HL-60 (cell line): ENCODE data around the gene EIF1.
"Not testable (repeated sequence)": the region's sequence is repeated elsewhere in the genome, so short reads cannot be mapped to it uniquely, and the experiment has no call there.

ENCODE experiments used
- DNase-seq, 2 experiments: peaks; one replicate each; pipeline ENCODE4 v3.0.0-alpha.2; 2010 to 2020; ENCODE audit warnings: low read depth in 1 of 2, low spot score in 1 of 2
- H3K27ac ChIP-seq: fragments of 250-450 bp; sonication (Bioruptor Pico); replicated peaks from 2 replicates; pipeline ENCODE4 v1.5.1; 2020; ENCODE audit warnings: mild to moderate bottlenecking, moderate library complexity
- H3K27me3 ChIP-seq: fragments of 250-450 bp; sonication (Bioruptor Pico); 2 replicates; pipeline ENCODE4 v1.5.1; 2021; ENCODE audit warnings: mild to moderate bottlenecking, moderate library complexity; ENCODE audit not compliant: insufficient read depth, poor library complexity, severe bottlenecking
- H3K4me3 ChIP-seq: replicated peaks from 2 replicates; pipeline ENCODE4 v1.5.1; 2011; ENCODE audit warnings: mild to moderate bottlenecking, control low read depth, low read length; ENCODE audit not compliant: insufficient read depth
- CTCF ChIP-seq: IDR thresholded peaks from one replicate; pipeline ENCODE4 v1.5.1; 2011; ENCODE audit warnings: low read length, control low read depth, inconsistent platforms; ENCODE audit not compliant: insufficient read depth
- GABPA ChIP-seq: IDR thresholded peaks from 2 replicates; pipeline ENCODE4 v1.6.1; 2012; ENCODE audit warnings: low read depth
- POLR2AphosphoS5 ChIP-seq: IDR thresholded peaks from 2 replicates; pipeline ENCODE4 v1.6.1; 2012; ENCODE audit warnings: low read depth
- REST ChIP-seq: IDR thresholded peaks from 2 replicates; pipeline ENCODE4 v1.6.1; 2012; ENCODE audit warnings: low read depth; ENCODE audit not compliant: insufficient replicate concordance
- SPI1 ChIP-seq: IDR thresholded peaks from 2 replicates; pipeline ENCODE4 v1.6.1; 2012; ENCODE audit warnings: low read depth, mild to moderate bottlenecking, borderline replicate concordance

EIF1 gene

DNA sequence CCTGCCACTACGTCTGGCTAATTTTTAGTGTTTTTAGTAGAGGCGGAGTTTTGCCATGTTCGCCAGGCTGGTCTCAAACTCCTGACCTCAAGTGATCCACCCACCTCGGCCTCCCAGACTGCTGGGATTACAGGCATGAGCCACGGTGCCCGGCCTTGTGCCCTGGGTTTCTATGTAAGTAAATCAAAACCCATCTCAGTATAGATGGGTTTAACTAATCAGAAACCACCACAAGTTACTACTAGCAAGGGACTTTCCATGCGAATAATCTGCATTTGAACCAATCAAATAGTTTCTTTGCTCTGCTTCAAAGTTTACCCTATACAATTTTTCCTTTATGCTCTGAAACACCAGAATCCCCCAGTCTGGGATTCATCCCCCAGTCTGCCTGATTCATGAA is 16.5 kb upstream of the EIF1 start:
- no peak overlapping the region for H3K27ac ChIP-seq
- H3K27me3 ChIP-seq: no peaks in the 10 kb centered on the region
- TF ChIP-seq POLR2AphosphoS5 (no peak), REST (no peak), SPI1 (no peak), CTCF (no peak), GABPA (no peak)
- H3K4me3 ChIP-seq: no peak overlapping the region
- no peak for DNase-seq

- not testable (repeated sequence) for H3K27ac ChIP-seq, DNase-seq, H3K27me3 ChIP-seq, H3K4me3 ChIP-seq
Measured at GRCh38 chr17:41675157-41676057, 13.3 kb upstream of the EIF1 start.

DNA sequence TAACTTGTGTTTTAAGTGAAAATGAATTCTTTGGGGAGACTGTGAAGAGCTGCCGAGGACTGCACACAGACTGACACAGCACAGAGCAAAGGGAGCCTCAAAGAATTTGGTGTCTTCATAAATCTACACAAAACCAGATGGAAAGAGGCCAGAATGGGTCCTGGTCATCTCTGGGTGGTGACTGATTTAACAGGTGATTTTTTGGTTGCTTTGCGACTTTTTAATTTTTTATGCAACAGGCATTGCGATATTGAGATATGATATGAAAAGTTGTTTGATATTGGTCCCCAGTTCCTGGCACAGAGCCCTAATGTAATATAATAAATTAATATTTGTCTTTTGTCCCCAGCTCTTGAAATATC is 12.6 kb upstream of the EIF1 start:
- no peaks in the 10 kb centered on the region for H3K27me3 ChIP-seq
- TF ChIP-seq REST (no peak), SPI1 (no peak), CTCF (no peak), GABPA (no peak), POLR2AphosphoS5 (no peak)
- H3K27ac ChIP-seq: no peak overlapping the region
- DNase-seq: no peak
- no peak overlapping the region for H3K4me3 ChIP-seq

- Histone ChIP-seq H3K27ac (peak overlapping the region; percentile 42), H3K4me3 (no peak overlapping the region), H3K27me3 (no peaks in the 10 kb centered on the region)
- TF ChIP-seq CTCF: no peak
- peak; percentile 70 for TF ChIP-seq POLR2AphosphoS5
- no peak for TF ChIP-seq SPI1
- no peak for TF ChIP-seq GABPA
- no peak for DNase-seq
Measured at GRCh38 chr17:41678411-41678906, 10.2 kb upstream of the EIF1 start.
